ENCODE measurements around the gene DYNLRB1.
"Not testable (repeated sequence)": the region's sequence is repeated elsewhere in the genome, so short reads cannot be mapped to it uniquely, and the experiment has no call there.

The DYNLRB1 gene

DNA sequence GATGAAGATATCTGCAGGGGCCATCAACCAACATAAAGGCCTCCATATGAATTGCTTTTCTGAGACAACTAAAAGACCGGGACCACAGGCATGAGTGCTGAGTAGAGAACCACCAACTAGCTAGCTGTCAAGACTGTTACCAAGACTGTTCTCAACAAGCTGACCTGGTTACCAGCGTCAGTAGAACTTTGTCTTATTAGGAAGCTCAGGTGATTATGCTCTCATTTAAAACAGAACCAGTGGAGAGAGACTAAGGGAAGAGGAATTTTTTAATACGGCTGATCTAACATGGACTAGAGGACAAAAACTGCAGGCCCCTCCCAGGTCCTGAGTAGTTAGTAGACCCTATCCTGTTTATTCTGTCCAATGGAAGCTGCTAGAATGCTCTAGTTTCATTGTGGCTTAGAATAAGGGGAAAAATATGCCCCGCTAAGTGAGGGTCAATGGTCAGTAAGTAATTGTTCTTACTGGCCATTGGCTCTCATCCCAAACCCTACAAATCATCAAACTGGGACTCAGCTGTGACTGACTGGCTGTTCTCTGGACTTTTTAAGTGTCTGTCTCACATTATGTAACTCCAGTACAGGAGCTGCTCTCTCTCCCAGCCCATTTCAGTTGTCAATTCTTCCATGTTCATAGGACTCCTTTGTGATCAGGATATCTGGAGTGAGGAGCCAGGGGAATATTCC lies 3.8 kb upstream of the DYNLRB1 start:
- DNase-seq = no peak

DNA sequence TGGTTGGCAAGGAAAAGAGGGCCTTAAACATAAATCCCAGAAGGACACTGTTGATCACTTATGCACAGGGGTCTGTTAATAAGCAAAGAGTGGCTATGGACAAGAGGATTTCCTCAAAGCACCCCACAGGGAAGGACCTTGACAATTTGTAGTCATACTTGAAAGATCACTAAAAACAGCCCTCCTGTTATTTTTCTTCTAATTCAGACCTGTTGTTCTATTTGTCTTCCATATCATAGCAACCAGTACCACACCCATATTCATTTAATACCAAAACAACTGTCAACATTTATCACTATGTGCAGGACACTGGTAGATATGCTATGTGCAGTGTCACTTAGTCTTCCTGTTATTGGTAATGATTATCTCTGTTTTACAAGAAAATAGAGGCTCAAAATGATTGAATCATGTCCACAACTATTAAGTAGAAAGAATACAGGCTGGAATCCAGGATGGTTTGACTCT lies 3.2 kb upstream of the DYNLRB1 start:
- peak in 1 of 2 donors; percentile 43 for DNase-seq

DNA sequence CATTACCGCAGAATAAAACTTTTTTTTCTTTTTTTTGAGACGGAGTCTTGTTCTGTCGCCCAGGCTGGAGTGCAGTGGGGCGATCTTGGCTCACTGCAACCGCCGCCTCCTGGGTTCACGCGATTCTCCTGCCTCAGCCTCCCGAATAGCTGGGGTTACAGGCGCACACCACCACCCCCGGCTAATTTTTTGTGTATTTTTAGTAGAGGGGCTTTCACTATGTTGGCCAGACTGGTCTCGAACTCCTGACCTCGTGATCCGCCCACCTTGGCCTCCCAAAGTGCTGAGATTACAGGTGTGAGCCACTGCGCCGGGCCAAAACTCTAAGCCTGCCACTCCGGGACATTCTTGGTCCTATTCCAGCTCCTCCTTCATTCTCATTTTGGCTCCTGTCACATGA lies 2.2 kb upstream of the DYNLRB1 start:
- not testable (repeated sequence) for DNase-seq

DNA sequence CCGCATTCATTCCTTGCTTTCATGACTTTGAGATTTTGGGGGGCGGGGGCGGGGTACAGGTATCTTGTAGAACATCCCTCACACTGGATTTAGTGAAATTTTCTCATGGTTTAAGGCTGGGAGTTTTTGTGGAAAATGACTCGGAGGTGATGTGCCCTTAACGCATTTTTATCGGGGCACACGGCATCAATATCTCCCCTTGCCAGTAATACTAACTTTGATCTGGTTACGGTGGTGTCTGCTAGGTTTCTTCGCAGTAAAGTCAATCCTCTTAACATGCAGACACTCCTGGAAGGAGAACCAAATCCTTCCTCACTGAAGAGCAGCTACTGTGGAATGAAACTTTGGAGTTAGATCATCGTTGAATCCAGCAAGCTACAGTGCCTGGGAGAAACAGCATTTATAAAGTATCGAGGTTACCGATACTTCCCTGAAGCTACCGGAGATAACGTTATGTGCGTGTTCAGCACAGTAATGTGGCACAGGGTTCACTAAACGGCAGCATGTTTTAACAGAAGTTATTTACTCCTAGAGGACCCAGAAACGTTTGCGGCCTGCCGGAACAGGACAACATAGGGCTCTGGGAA lies 1.2 kb upstream of the DYNLRB1 start:
- no peak for DNase-seq

DNA sequence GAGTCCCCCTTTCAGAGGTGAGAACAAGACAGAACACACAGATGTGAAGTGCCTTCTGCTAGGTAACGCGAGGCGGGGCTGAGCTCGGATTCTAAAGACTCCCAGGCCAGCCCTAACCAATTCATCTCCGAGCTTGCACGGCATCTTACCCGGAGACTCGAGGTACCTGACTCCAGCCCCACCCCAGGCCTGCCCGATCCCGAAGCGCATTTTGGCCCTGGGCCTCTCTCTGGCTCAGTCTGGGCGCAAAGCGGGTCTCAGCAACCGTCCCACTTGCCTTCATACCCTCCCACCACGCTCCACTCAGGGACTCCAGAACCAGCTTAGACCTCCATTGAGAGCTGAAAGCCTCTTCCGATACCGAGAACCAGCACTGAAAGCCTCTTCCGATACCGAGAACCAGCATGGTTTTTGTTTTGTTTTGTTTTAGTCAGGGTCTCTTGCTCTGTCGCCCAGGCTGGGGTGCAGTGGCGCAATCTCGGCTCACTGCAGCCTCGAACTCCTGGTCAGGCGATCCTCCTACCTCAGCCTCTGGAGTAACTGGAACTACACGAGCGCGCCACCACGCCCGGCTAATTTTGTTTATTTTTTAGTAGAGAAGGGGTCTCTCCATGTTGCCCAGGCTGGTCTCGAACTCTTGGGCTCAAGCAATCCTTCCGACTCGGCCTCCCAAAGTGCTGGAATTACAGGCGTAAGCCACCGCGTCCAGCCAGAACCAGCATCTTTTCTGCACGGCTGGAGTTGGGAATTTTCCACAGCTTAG lies 557 bp upstream of the DYNLRB1 start:
- DNase-seq = peak; percentile 62 to 77

DNA sequence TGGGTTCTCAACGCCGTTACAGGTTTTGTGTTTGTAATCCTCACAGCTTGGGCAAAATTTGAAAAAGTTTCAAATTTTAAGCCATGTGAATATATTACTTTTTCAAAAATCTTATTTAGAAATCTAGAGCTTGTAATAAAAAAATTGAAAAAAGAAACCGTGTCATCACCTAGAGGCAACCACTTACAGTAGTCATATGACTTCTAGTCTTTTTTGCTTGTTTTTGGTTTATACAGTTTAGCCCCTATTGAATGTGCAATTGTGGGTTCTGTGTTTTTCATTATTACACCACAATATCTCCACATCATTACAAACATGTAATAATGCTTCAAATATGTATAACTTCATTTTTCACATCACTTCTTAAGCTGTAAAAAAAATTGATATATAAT lies 888 bp downstream of the DYNLRB1 start:
- DNase-seq = no peak

DNA sequence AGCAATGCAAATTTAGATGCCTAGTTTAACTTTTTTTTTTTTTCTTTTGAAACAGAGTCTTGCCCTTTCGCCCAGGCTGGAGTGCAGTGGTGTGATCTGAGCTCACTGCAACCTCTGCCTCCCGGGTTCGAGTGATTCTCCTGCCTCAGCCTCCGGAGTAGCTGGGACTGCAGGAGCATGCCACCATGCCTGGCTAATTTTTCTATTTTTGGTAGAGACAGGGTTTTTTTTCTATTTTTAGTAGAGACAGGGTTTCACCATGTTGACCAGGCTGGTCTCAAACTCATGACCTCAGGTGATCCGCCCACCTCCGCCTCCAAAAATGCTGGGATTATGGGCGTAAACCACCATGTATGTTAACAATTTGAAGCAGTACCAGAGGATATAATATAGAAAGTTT lies 2.6 kb downstream of the DYNLRB1 start:
- not testable (repeated sequence) for DNase-seq

DNA sequence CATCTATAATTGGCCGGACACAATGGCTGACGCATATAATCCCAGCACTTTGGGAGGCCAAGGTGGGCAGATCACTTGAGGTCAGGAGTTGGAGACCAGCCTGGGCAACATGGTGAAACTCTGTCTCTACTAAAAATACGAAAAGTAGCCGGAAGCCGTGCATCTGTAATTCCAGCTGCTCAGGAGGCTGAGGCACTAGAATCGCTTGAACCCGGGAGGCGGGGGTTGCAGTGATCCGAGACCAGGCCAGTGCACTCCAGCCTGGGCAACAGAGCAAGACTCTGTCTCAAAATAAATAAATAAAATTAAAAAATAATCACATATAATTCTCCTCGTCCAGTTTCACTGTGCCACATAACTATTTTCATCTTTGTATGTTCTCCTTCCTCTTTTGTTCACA lies 3.6 kb downstream of the DYNLRB1 start:
- not testable (repeated sequence) for DNase-seq

DNA sequence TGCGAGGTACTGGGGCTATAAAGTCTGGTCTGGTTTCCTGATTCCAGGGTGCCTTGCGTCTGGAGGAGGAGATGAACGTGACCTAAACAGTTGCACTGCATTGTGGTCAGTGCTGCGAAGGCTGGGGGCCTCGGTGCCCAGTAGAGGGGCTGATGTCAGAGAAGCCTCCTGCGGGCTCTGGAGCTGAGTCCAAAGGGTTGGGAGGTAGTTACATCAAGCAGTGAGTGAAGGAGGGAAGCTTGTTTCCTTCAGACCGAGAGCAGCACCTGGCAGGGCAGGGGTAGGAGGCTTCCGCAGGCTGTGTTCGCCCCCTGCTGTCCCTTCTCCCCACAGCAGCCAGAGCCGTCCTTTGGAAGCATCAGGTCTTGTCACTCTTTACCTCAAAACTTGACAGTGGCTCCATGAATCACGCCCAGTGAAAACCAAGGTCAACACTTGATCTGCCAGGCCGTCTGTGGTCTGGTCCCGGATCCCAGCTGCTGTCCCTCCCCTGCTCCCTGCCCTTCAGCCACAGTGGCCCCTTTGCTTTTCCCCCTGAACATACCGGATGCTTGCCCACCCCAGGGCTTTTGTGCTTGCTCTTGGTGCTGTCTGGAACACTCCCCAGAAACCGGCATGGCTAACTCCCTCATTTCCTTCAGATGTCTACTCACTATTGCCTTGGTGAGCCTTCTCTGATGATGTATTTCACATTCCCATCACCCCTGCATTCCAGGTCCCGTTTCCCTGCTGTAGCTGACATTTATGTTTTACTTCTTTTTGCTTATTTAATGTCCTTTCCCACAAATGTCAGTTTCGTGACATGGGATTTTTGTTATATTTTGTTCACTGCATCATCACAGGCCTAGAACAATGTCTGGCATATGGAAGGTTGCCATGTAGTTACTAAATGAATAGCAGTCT lies 7.0 kb downstream of the DYNLRB1 start:
- DNase-seq = peak; percentile 40 to 53

DNA sequence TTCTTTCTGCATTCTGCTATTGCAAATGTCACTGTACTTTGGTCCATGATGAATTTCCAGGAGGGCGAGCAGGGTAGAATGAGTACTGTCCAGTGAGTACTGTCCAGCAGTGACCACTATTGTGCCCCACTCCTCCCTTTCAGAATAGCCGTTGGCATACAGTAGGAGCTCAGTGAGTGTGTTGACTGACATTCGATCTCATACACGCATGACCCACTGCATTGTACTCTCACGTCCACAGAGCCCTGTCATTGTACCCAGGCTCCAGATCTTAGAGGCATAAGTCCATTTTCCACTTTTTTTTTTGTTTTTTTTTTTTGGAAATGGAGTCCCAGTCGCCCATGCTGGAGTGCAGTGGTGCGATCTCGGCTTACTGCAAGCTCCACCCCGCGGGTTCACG lies 8.2 kb downstream of the DYNLRB1 start:
- no peak for DNase-seq

DNA sequence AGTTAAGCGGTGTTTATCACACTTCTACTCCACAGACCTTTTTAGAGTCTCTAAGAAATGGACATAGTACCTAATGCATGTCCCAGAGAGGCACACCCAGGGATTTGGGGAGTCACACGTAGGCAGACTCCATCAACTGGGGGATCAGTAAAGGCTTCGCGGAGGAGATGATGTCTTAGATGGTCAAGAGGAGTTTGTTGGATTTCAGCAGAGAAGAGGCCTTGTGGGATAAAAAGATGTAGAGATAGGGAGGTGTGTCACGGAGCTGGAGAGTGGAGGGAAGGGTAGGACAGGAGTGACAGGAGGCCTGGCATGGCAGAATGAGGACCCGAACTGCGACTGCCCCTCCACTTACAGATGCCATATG lies 9.1 kb downstream of the DYNLRB1 start:
- no peak for DNase-seq

DNA sequence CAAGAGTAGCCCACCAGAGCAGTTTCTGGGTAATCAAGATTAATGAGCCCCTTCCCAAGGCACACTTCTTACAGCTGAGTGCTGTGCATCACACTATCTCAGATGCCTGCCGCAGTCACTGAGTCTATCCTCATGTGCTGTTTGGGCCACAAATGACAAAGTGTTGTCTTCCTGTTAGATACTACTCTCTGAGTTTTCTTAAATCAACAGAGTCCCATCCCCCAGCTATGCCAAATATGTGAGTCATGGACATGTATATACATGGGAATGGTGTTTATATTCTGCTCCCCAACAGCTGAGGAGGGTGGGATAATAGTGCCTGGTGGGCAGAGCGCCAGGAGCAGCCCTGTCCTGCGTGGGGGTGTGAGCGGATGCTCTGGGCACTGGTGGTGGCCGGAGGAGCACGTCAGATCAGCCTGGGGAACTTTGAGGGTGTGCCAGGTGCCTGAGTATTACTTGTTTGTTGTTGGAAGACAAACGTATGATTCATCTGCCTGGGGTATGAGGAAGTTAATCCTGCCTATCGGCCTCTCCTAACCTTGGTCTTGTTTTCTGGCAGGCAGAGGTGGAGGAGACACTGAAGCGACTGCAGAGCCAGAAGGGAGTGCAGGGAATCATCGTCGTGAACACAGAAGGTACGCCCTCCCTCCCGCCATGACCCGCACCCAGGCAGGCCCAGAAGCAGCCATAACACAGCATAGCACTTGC lies 9.6 kb downstream of the DYNLRB1 start:
- no peak for DNase-seq

DNA sequence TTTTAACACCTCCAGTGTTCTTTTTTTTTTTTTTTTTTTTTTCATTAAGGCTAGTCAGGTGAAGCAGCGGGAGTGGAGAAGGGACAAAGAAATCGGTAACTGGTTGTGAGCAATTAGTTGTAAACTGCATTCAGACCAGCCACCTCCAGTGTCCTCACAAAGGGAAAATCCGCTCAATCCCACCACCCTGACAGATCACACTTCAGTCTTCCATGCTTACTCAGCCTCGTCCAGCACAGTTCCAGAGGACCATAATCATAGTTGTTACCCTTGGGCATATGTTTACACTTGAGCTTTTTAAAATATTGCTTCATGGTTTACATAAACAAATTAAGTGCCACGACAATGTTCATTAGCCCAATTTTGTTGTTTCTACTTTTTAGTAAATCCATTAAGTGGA lies 10.2 kb downstream of the DYNLRB1 start:
- no peak for DNase-seq

DNA sequence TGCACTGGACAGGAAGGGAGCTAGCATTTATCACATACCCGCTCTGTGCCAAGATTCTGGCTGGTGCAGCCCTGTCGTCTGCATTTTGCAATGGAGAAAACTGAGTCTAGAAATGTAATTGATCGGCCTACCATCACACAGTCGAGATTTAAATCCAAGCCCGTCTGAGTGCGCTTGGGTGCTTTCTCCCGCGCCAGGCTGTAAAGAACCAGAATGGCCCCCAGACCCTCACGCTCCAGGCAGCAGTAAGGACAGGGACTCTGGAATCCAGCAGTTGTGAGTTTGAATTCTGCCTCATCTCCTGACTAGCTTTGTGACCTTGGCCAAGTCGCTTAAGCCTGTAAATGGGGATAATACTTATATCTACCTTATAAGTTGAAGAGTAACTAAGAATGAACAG lies 10.8 kb downstream of the DYNLRB1 start:
- DNase-seq = no peak

DNA sequence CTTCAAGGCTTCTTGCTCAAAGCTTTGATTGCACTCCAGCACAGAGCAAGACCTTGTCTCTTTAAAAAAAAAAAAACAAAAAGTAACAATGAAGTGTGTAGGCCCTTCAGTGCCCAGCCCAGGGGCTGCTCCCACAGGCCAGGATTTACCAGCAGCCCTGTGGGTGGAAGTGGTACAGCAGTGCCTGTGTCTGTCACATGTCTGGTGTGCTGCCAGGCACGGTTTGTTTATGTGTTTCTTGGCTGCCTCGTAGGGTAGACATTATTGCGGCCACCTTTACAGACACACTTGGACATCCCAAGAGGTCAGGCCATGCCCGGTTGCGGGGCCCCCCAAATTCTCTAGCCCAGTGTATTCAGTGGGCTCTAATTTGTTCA lies 12.7 kb downstream of the DYNLRB1 start:
- no peak for DNase-seq

DNA sequence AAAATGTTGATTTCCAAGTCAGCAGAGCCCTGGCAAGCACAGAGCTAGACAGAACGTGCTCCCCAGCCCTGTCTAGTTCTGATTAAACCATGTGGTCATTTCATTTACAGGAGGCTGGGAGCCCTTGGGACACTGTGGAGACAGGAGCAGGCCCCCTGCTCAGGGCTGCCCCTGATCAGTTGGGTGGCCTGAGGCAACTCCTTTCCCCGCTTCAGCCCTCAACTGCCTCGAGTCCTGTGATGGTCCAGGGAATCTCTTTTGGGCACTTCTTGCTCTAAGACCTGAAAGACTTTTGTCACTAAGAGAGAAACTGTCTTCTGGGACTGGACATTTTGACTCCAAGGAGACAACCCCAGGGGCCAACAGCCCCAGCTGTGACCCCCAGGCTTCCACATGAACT lies 13.5 kb downstream of the DYNLRB1 start:
- DNase-seq = no peak

DNA sequence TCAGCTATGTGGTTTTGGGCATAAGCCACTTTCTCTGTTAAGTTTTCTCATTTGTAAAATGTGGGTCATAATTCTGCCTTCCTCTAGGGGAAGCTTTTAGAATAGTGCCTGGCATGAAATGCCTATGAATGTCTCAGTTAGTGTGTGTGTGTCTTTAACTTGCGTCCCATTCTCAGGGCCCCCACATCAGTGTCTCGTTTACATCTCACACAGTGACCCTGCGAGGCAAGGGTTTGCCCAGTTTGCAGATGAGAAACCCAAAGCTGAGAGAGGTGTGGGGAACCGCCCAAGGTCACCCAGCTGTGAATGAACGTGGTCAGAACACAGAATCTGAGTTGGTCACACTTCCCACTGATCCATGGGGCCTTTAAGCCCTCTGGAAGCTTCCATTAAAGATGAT lies 14.1 kb downstream of the DYNLRB1 start:
- no peak for DNase-seq

DNA sequence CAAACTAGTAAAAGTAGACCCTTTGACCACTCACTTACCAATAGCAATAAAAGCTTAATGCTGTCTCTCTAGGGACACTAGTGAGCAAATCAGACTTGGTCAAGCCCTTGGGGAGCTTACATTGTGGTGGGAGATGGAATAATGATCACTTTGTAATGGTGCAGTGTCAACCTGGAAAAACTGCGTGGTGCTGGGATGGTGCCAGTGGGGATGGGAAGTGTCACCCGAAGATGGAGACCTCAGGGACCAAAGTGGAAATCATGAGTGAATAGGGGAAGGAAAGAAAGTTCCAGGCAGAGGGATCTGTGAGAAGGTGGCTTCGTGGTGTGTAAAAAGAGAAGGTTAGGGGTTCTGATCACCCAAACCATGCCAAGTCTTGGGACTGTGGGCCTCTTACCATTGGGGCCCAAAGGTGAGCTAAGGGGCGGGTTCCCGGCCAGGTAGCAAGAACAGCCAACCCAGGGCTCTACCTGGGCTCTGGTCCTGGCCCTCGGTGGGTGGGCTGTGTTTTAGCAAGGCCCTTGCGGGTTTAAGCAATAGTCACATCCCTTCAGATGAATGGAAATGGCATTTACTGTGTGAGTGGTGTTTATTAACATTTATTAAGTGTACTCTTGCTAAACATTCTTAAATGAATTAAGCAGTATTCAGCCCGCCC lies 15.5 kb downstream of the DYNLRB1 start:
- DNase-seq = no peak

DNA sequence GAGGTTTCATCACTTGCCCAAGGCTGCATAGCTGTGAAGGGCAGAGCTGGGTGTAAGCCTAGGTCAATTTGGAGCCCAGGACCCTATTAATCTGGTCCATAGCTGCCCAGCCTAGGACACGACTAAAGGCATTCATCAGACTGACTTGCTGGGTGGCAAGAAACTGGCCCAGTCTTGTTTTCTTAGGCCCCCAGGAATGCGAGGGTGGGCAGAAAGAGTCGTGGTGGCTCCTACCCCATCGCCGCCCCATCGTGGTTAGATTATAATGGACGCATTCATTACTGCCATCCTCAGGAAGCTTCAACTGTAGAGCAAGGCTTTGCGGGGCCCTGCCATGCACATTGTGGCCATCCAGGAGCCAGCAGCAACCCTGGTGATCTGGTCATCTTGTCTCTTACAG lies 16.1 kb downstream of the DYNLRB1 start:
- no peak for DNase-seq

DNA sequence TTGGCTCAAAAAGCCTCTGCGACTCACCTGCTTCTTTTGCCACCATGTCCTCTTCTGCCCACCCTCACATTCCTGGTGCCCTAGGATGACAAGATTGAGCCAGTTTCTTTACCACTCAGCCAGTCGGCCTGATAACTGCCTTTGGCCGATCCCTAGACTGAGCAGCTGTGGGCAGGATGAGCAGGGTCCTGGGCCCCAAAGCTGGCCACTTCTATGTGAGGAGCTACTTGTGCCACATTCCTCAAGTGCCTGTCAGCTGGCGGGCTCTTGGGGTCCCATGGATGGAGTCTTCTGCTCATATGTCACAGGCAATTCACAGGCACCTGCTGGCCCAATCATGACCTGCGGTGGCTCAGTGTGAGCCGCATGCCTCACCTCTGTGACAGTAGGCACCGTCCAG lies 16.5 kb downstream of the DYNLRB1 start:
- DNase-seq = no peak

DNA sequence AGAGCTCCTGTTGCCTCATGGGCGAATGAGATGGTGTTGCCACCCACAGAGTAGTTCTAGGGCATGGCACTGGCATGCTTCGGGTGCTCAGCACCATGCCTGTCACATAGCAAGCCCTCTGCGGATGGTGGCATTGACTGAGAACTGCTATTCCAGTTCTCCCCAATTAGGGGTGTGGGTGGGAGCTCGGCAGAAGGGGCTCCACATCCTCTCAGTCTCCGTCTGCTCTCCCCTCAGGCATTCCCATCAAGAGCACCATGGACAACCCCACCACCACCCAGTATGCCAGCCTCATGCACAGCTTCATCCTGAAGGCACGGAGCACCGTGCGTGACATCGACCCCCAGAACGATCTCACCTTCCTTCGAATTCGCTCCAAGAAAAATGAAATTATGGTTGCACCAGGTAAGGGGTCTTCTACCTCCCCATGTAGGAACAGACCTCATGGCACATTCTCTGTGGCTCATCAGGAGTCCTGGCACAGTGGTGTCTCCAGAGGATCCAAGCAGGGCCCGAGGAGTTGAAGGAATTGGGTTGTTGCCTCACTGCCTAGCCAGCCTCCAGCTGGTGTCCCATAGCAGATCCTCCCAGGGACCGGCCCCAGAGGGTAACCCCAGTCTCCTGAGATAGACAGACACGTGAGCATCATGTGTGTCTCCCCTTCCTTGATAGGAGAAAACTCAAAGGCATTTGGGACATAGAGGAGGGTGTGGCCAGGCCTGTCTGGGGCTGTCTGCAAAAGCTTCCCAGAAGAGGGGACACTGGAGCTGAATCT lies 18.4 kb downstream of the DYNLRB1 start:
- no peak for DNase-seq
